GM23248 (cell line): Measurements from ENCODE around the gene PTPRN2. TPM values are rescaled to one million over a fixed set of nuclear protein-coding genes. Genes with fewer than 3 reads are reported as not detected.

ENCODE experiments used
- DNase-seq: peaks from one replicate; pipeline ENCODE4 v3.0.0-alpha.2; 2015
- H2AFZ ChIP-seq: fragments of 200-600 bp; sonication (generic); 2 replicates; pipeline ENCODE4 v1.6.1; 2016; ENCODE audit warnings: antibody characterized with exemption
- H3F3A ChIP-seq: fragments of 200-600 bp; sonication (generic); 2 replicates; pipeline ENCODE4 v1.6.1; 2016; ENCODE audit warnings: mild to moderate bottlenecking, antibody characterized with exemption, mixed run types; ENCODE audit not compliant: insufficient read depth
- H3K27ac ChIP-seq: fragments of 200-600 bp; sonication (generic); 2 replicates; pipeline ENCODE4 v1.5.1; 2016; ENCODE audit warnings: mild to moderate bottlenecking
- H3K27me3 ChIP-seq: fragments of 200-600 bp; sonication (generic); replicated peaks from 2 replicates; pipeline ENCODE4 v1.6.1; 2016; ENCODE audit warnings: mild to moderate bottlenecking; ENCODE audit not compliant: insufficient read depth
- H3K36me3 ChIP-seq: fragments of 200-600 bp; sonication (generic); 2 replicates; pipeline ENCODE4 v1.6.1; 2016; ENCODE audit warnings: low read depth, mild to moderate bottlenecking
- H3K4me1 ChIP-seq: fragments of 200-600 bp; sonication (generic); 2 replicates; pipeline ENCODE4 v1.6.1; 2016; ENCODE audit warnings: mild to moderate bottlenecking; ENCODE audit not compliant: insufficient read depth
- H3K4me2 ChIP-seq: fragments of 200-600 bp; sonication (generic); one replicate; pipeline ENCODE4 v1.6.1; 2016; ENCODE audit warnings: mild to moderate bottlenecking; ENCODE audit not compliant: unreplicated experiment
- H3K4me3 ChIP-seq: fragments of 200-600 bp; sonication (generic); 2 replicates; pipeline ENCODE4 v1.5.1; 2016; ENCODE audit warnings: mild to moderate bottlenecking
- H3K79me2 ChIP-seq: fragments of 200-600 bp; sonication (generic); 2 replicates; pipeline ENCODE4 v1.6.1; 2016; ENCODE audit warnings: mild to moderate bottlenecking; ENCODE audit not compliant: insufficient read depth
- H3K9ac ChIP-seq: fragments of 200-600 bp; sonication (generic); 2 replicates; pipeline ENCODE4 v1.6.1; 2016; ENCODE audit warnings: mild to moderate bottlenecking
- H3K9me2 ChIP-seq: fragments of 200-600 bp; sonication (generic); 2 replicates; pipeline ENCODE4 v1.6.1; 2016; ENCODE audit warnings: mixed run types, mild to moderate bottlenecking, moderate library complexity; ENCODE audit not compliant: insufficient read depth
- H3K9me3 ChIP-seq: fragments of 200-600 bp; sonication (generic); one replicate; pipeline ENCODE4 v1.6.1; 2017; ENCODE audit warnings: low read depth
- H4K20me1 ChIP-seq: fragments of 200-600 bp; sonication (generic); 2 replicates; pipeline ENCODE4 v1.6.0; 2016; ENCODE audit not compliant: insufficient read depth
- EZH2 ChIP-seq: fragments of 200-600 bp; sonication (generic); IDR thresholded peaks from 2 replicates; pipeline ENCODE4 v1.6.1; 2018; ENCODE audit warnings: antibody characterized with exemption, mild to moderate bottlenecking; ENCODE audit not compliant: insufficient read depth, poor library complexity, severe bottlenecking
- EZH2phosphoT487 ChIP-seq: fragments of 200-600 bp; sonication (generic); IDR thresholded peaks from 2 replicates; pipeline ENCODE4 v1.6.1; 2018; ENCODE audit warnings: antibody characterized with exemption, moderate library complexity, mild to moderate bottlenecking, low read depth; ENCODE audit not compliant: insufficient read depth
- WGBS, 2 experiments: methylation state at CpG; one replicate each; pipeline ENCODE4 v1.1.6; 2015 to 2017; ENCODE audit warnings: low lambda C conversion rate in 2 of 2, low coverage in 1 of 2; ENCODE audit errors: missing lambda C conversion rate in 2 of 2; 5-methylcytosine and 5-hydroxymethylcytosine counted together
- in situ Hi-C: fragments of 300-500 bp; cut with MboI; formaldehyde crosslinking; loops from 2 replicates; pipeline ENCODE4 v1.15.0; 2020
- polyA plus RNA-seq: library from polyadenylated mRNA; unstranded; fragments of >200 nt; fragmentation: Nextera tagmentation; extraction: Ambion mirVana; gene quantifications from 2 replicates; pipeline ENCODE4 v1.2.1, GENCODE V29; 2016
- total RNA-seq: library from RNA; depleted of rRNA; stranded (reverse); fragments of >200 nt; shearing (Covaris generic); gene quantifications from 2 replicates; pipeline ENCODE4 v1.2.3, GENCODE V29; 2014

Gene PTPRN2
- total and polyA plus RNA-seq, 2 experiments from 2014 or later = 0.13 TPM; not detected in 1

DNA sequence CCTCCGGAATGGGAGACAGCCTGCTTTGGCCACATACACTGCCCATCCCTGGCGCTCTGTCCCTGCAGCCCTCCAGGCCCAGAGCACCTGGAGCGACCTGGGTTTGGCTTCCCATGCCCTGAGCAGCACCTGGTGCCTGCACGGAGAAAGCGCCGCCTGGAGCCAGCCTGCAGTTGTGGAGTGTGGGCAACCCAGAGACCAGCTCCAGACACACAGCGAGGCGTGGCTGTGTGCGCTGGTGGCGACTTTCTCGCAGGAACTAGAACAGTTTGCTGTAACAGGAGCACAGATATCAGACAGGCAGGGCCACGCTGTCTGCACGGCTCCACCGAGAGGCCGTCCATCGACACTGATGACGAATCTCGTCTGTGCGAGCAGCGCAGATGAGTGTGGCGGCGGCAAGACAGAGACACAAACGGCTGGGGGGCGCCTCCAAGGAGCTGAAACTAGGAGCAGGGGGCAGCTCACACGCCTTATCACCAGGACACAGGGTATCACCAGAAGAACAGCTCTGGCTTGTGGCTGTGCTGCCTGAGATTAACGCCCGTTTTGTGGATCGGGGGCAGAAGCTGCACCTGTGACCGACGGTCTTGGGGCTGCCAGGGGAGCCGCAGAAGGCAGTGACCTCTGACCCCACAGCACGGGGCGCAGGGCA, 975.5 kb downstream of the PTPRN2 start:
- Histone ChIP-seq H3F3A (no peaks in the 10 kb centered on the region), H3K9ac (no peak overlapping the region), H3K27ac (no peak overlapping the region), H3K27me3 (no peaks in the 10 kb centered on the region), H3K9me2 (no peaks in the 10 kb centered on the region), H3K4me2 (no peak overlapping the region), H2AFZ (no peak overlapping the region), H3K79me2 (no peaks in the 10 kb centered on the region), H4K20me1 (no peaks in the 10 kb centered on the region), H3K9me3 (no peaks in the 10 kb centered on the region), H3K4me3 (no peak overlapping the region), H3K36me3 (no peaks in the 10 kb centered on the region), H3K4me1 (no peaks in the 10 kb centered on the region)
- 61 to 65% methylated on average over 31 to 32 of the region's 33 CpGs for WGBS, 2 experiments
- no peak for TF ChIP-seq EZH2
- TF ChIP-seq EZH2phosphoT487 = no peak
- no peak for DNase-seq
- in situ Hi-C loops = no loop called here

DNA sequence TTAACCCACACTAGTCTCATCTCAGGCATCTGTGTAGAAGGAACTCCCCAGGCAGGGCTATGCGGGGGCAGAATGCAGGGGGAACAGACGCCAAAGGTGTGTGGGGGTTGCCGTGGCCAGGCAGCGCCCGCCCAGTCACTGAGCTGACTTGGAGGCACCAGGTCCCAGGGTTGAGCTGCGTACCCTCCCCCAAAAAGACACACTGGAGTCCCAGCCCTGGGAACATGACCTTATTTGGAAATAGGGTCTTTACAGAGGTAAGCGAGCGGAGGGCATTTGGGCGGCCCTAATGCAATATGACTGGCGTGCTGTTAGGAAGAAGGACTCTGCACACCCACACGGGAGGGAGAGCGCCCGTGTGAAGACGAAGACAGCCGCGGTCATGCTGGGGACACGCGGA, 976.3 kb downstream of the PTPRN2 start:
- Histone ChIP-seq H3K27ac (no peak overlapping the region), H3K9me2 (no peaks in the 10 kb centered on the region), H3K4me2 (no peak overlapping the region), H4K20me1 (no peaks in the 10 kb centered on the region), H3K27me3 (no peaks in the 10 kb centered on the region), H3K9ac (no peak overlapping the region), H3K4me1 (no peaks in the 10 kb centered on the region), H3K36me3 (no peaks in the 10 kb centered on the region), H2AFZ (no peak overlapping the region), H3K79me2 (no peaks in the 10 kb centered on the region), H3K9me3 (no peaks in the 10 kb centered on the region), H3K4me3 (no peak overlapping the region), H3F3A (no peaks in the 10 kb centered on the region)
- DNase-seq = no peak
- no peak for TF ChIP-seq EZH2phosphoT487
- no peak for TF ChIP-seq EZH2
- 54 to 63% methylated on average over 15 to 18 of the region's 18 CpGs for WGBS, 2 experiments
- in situ Hi-C loops = no loop called here

DNA sequence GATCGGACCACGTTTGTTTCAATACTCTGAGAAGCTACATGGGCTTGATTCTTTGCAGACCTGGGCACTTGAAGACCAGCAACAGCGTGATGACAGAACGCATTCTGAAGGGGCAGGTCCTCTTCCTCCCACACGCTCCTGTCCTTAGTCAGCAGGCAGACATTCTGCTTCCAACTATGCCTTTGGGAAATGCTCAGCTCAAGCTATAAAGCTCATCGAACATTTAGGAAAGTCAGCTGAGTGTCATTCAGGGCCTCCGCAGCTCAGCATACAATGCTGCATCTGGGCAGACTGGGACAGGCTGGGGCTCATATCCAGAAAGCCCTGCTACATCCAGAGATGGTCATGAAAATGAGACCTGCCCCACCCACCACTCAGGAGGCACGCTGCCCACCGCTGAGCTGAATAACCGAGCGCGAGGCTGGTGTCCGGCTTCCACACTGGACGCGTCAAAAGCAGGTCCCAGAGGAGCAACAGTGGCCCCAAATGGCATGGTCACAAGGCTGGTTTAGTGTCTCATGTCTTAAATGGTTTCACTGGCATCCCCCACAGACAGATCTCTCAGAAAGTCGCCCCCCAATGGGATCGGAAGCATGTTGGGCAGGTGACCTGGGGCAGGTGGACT, 976.8 kb downstream of the PTPRN2 start:
- in situ Hi-C loops = no loop called here
- Histone ChIP-seq H3K4me1 (no peaks in the 10 kb centered on the region), H3K9ac (no peak overlapping the region), H3F3A (no peaks in the 10 kb centered on the region), H3K36me3 (no peaks in the 10 kb centered on the region), H3K9me2 (no peaks in the 10 kb centered on the region), H3K9me3 (no peaks in the 10 kb centered on the region), H2AFZ (no peak overlapping the region), H3K27me3 (no peaks in the 10 kb centered on the region), H4K20me1 (no peaks in the 10 kb centered on the region), H3K79me2 (no peaks in the 10 kb centered on the region), H3K4me2 (no peak overlapping the region), H3K4me3 (no peak overlapping the region), H3K27ac (no peak overlapping the region)
- WGBS, 2 experiments = 61 to 65% methylated on average over 17 of the region's 17 CpGs
- TF ChIP-seq EZH2phosphoT487 (no peak), EZH2 (no peak)
- DNase-seq = no peak

DNA sequence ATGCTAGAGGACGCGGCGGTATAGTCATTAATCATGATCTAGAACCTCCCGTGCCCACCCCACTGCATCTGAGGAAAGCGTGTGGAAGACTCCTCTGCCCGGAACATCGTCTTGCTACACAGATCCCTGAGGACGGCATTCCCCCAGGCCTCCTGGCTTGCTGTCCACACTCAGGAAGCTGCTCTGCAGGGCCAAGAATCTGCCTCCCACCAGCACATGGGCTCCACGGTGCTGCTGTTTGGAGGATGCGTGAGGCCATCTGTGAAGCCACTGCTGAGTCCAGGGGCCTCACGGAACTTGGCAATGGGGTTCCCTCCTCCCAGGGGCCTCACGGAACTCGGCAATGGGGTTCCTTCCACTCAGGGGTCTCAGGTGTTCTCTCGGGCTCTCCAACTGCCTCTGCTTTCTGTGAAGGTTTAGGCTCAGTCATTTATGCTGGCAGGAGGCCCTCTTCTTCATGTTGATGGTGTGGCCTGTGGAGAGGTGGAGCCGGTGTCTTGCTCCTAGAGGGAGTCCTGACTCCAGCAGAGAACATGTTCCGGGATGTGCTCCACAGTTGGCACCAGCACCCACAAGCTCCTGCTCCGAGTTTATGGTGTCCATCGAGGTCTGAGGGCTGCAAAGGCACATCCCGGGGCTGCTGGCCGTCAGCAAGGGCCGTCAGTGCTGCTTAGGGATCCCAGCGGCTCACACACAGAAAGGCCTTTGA, 977.5 kb downstream of the PTPRN2 start:
- in situ Hi-C loops = no loop called here
- 30 to 36% methylated on average over 22 of the region's 22 CpGs for whole genome bisulfite sequencing, 2 experiments
- Histone ChIP-seq H3K36me3 (no peaks in the 10 kb centered on the region), H3K4me3 (no peak overlapping the region), H3K9me2 (no peaks in the 10 kb centered on the region), H2AFZ (no peak overlapping the region), H3K9ac (no peak overlapping the region), H3K27me3 (no peaks in the 10 kb centered on the region), H3K4me2 (no peak overlapping the region), H3K4me1 (no peaks in the 10 kb centered on the region), H3F3A (no peaks in the 10 kb centered on the region), H4K20me1 (no peaks in the 10 kb centered on the region), H3K9me3 (no peaks in the 10 kb centered on the region), H3K79me2 (no peaks in the 10 kb centered on the region), H3K27ac (no peak overlapping the region)
- DNase-seq = no peak
- TF ChIP-seq EZH2 (no peak), EZH2phosphoT487 (no peak)
